AG09309 (cell line): ENCODE data around the gene MACF1.

Experiments used
- DNase-seq: peaks from one replicate; pipeline ENCODE4 v3.0.0-alpha.2; 2010; ENCODE audit warnings: low read depth
- H3K4me3 ChIP-seq: 2 replicates; pipeline ENCODE4 v1.5.1; 2011; ENCODE audit warnings: mild to moderate bottlenecking, low read depth, low read length, moderate library complexity; ENCODE audit not compliant: control insufficient read depth
- CTCF ChIP-seq: IDR thresholded peaks from 2 replicates; pipeline ENCODE4 v1.5.1; 2011; ENCODE audit warnings: mild to moderate bottlenecking, low read depth, low read length, inconsistent platforms; ENCODE audit not compliant: insufficient read depth, control insufficient read depth; ENCODE audit errors: missing control alignments

The MACF1 gene

GRCh38 chr1:39397487-39397886 lies 193.0 kb downstream of the MACF1 start:
- no peak overlapping the region for H3K4me3 ChIP-seq
- DNase-seq, result no peak
- TF ChIP-seq CTCF, result no peak

- H3K4me3 ChIP-seq, result no peak overlapping the region
- no peak for TF ChIP-seq CTCF
- peak; percentile 94 for DNase-seq
These were observed 194.0 kb downstream of the MACF1 start for GRCh38 chr1:39398278-39399021.

GRCh38 chr1:39401106-39401505 lies 196.6 kb downstream of the MACF1 start:
- no peak overlapping the region for H3K4me3 ChIP-seq
- DNase-seq, result no peak
- TF ChIP-seq CTCF, result no peak

GRCh38 chr1:39404876-39405275 lies 200.4 kb downstream of the MACF1 start:
- no peak overlapping the region for H3K4me3 ChIP-seq
- TF ChIP-seq CTCF, result no peak
- no peak for DNase-seq

- TF ChIP-seq CTCF, result no peak
- no peak overlapping the region for H3K4me3 ChIP-seq
- no peak for DNase-seq
These were observed 200.9 kb downstream of the MACF1 start for GRCh38 chr1:39405358-39405757.

GRCh38 chr1:39406533-39407450 lies 202.3 kb downstream of the MACF1 start:
- no peak for DNase-seq
- no peak overlapping the region for H3K4me3 ChIP-seq
- no peak for TF ChIP-seq CTCF
